GM23248 (cell line): ENCODE data around the gene LYRM2. TPM values are rescaled to one million over a fixed set of nuclear protein-coding genes. Genes with fewer than 3 reads are reported as not detected.

Experiments
- DNase-seq: peaks from one replicate; pipeline ENCODE4 v3.0.0-alpha.2; 2015
- H2AFZ ChIP-seq: fragments of 200-600 bp; sonication (generic); 2 replicates; pipeline ENCODE4 v1.6.1; 2016; ENCODE audit warnings: antibody characterized with exemption
- H3F3A ChIP-seq: fragments of 200-600 bp; sonication (generic); 2 replicates; pipeline ENCODE4 v1.6.1; 2016; ENCODE audit warnings: mild to moderate bottlenecking, antibody characterized with exemption, mixed run types; ENCODE audit not compliant: insufficient read depth
- H3K27ac ChIP-seq: fragments of 200-600 bp; sonication (generic); 2 replicates; pipeline ENCODE4 v1.5.1; 2016; ENCODE audit warnings: mild to moderate bottlenecking
- H3K27me3 ChIP-seq: fragments of 200-600 bp; sonication (generic); replicated peaks from 2 replicates; pipeline ENCODE4 v1.6.1; 2016; ENCODE audit warnings: mild to moderate bottlenecking; ENCODE audit not compliant: insufficient read depth
- H3K36me3 ChIP-seq: fragments of 200-600 bp; sonication (generic); 2 replicates; pipeline ENCODE4 v1.6.1; 2016; ENCODE audit warnings: low read depth, mild to moderate bottlenecking
- H3K4me1 ChIP-seq: fragments of 200-600 bp; sonication (generic); 2 replicates; pipeline ENCODE4 v1.6.1; 2016; ENCODE audit warnings: mild to moderate bottlenecking; ENCODE audit not compliant: insufficient read depth
- H3K4me2 ChIP-seq: fragments of 200-600 bp; sonication (generic); one replicate; pipeline ENCODE4 v1.6.1; 2016; ENCODE audit warnings: mild to moderate bottlenecking; ENCODE audit not compliant: unreplicated experiment
- H3K4me3 ChIP-seq: fragments of 200-600 bp; sonication (generic); 2 replicates; pipeline ENCODE4 v1.5.1; 2016; ENCODE audit warnings: mild to moderate bottlenecking
- H3K79me2 ChIP-seq: fragments of 200-600 bp; sonication (generic); 2 replicates; pipeline ENCODE4 v1.6.1; 2016; ENCODE audit warnings: mild to moderate bottlenecking; ENCODE audit not compliant: insufficient read depth
- H3K9ac ChIP-seq: fragments of 200-600 bp; sonication (generic); 2 replicates; pipeline ENCODE4 v1.6.1; 2016; ENCODE audit warnings: mild to moderate bottlenecking
- H3K9me2 ChIP-seq: fragments of 200-600 bp; sonication (generic); 2 replicates; pipeline ENCODE4 v1.6.1; 2016; ENCODE audit warnings: mixed run types, mild to moderate bottlenecking, moderate library complexity; ENCODE audit not compliant: insufficient read depth
- H3K9me3 ChIP-seq: fragments of 200-600 bp; sonication (generic); one replicate; pipeline ENCODE4 v1.6.1; 2017; ENCODE audit warnings: low read depth
- H4K20me1 ChIP-seq: fragments of 200-600 bp; sonication (generic); 2 replicates; pipeline ENCODE4 v1.6.0; 2016; ENCODE audit not compliant: insufficient read depth
- EZH2 ChIP-seq: fragments of 200-600 bp; sonication (generic); IDR thresholded peaks from 2 replicates; pipeline ENCODE4 v1.6.1; 2018; ENCODE audit warnings: antibody characterized with exemption, mild to moderate bottlenecking; ENCODE audit not compliant: insufficient read depth, poor library complexity, severe bottlenecking
- EZH2phosphoT487 ChIP-seq: fragments of 200-600 bp; sonication (generic); IDR thresholded peaks from 2 replicates; pipeline ENCODE4 v1.6.1; 2018; ENCODE audit warnings: antibody characterized with exemption, moderate library complexity, mild to moderate bottlenecking, low read depth; ENCODE audit not compliant: insufficient read depth
- WGBS, 2 experiments: methylation state at CpG; one replicate each; pipeline ENCODE4 v1.1.6; 2015 to 2017; ENCODE audit warnings: low lambda C conversion rate in 2 of 2, low coverage in 1 of 2; ENCODE audit errors: missing lambda C conversion rate in 2 of 2; 5-methylcytosine and 5-hydroxymethylcytosine counted together
- in situ Hi-C: fragments of 300-500 bp; cut with MboI; formaldehyde crosslinking; loops from 2 replicates; pipeline ENCODE4 v1.15.0; 2020
- polyA plus RNA-seq: library from polyadenylated mRNA; unstranded; fragments of >200 nt; fragmentation: Nextera tagmentation; extraction: Ambion mirVana; gene quantifications from 2 replicates; pipeline ENCODE4 v1.2.1, GENCODE V29; 2016
- total RNA-seq: library from RNA; depleted of rRNA; stranded (reverse); fragments of >200 nt; shearing (Covaris generic); gene quantifications from 2 replicates; pipeline ENCODE4 v1.2.3, GENCODE V29; 2014

Gene LYRM2
- total and polyA plus RNA-seq, 2 experiments from 2014 or later = 30.6 to 69.5 TPM

DNA sequence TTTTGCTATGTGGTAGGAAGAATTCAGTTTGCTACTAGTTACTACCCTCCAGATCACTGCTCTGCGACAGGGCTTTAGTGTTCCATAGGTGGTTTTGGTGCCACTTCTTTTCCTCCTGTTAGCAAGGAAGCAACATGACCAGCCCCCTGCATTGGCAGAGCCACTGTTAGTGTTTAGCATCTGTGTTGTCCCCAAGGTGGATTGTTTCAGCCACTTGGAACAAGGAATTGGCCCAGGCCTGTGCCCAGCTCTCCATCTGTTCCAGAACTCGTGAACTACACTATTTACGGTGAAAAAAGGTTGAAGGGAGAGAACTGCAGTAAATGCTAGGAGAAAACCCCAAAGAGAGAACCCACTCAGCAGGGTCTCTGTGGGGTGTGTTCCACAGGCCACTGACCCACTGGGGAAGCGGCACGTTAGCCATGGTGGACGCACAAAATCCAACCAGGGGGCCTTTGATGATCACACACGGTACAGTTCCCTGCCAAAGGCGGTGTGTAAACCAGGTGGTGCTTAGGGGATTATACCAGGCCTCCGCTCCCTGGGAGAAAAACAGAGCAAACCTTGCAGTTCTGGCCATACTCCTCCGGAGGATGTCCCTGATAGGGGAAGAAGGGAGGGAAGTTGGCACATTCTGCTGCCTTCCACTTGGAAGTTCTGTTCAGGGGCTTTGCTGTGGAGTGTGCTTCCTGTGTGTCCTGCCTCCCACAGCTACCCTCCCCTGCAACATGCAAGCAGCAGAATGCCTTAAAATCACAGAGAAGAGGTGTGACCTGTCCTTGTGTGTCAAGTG lies 72.3 kb downstream of the LYRM2 start:
- Histone ChIP-seq H3F3A (no peaks in the 10 kb centered on the region), H3K9ac (no peak overlapping the region), H3K4me3 (no peak overlapping the region), H3K27ac (no peak overlapping the region), H3K4me1 (no peaks in the 10 kb centered on the region), H3K4me2 (no peak overlapping the region), H2AFZ (no peak overlapping the region), H4K20me1 (no peaks in the 10 kb centered on the region), H3K9me3 (no peaks in the 10 kb centered on the region), H3K36me3 (no peaks in the 10 kb centered on the region), H3K9me2 (no peaks in the 10 kb centered on the region), H3K27me3 (peaks cover 20% of the 10 kb centered on the region), H3K79me2 (no peaks in the 10 kb centered on the region)
- TF ChIP-seq EZH2 (no peak), EZH2phosphoT487 (no peak)
- in situ Hi-C loops = no loop called here
- 70 to 73% methylated on average over 10 of the region's 10 CpGs for WGBS, 2 experiments
- no peak for DNase-seq

DNA sequence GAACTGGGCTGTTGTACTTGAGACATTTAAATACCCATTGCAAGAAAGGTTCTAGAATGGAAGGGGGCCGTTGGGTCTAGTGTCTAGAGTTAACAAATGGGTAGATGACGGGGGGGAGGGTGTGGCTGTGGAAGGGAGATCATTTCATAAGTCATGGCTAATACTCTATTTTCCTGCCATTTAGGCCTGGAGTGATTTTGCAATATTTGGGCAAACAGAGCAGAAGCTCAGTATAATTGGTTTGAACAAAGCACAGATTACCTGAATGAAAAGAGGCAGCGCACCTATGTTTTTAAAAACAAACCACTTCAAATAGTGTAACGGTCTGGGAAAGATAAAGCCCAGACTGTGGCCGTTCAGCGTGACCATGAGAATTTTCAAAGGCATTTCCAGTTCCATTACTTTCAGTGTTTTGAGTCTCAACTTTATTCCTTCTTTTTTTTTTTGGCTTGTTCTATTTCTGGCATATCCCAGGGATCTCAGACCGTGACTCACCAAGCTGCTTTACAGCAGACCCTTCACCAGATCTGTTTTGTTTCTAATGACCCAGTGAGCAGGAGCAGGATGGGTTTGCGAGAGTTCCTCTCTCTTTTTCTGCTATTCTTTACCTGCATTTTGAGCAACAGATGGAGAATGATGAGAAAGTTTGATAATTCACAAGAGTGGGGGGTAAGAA lies 73.7 kb downstream of the LYRM2 start:
- H3K4me1 ChIP-seq = no peaks in the 10 kb centered on the region
- H3K9ac ChIP-seq = no peak overlapping the region
- H3F3A ChIP-seq = no peaks in the 10 kb centered on the region
- in situ Hi-C loops = no loop called here
- H3K9me3 ChIP-seq = no peaks in the 10 kb centered on the region
- TF ChIP-seq EZH2 (no peak), EZH2phosphoT487 (no peak)
- H3K4me3 ChIP-seq = no peak overlapping the region
- no peak overlapping the region for H3K4me2 ChIP-seq
- H3K9me2 ChIP-seq = no peaks in the 10 kb centered on the region
- 37% methylated on average over 8 of the region's 8 CpGs for WGBS, 2 experiments
- H3K79me2 ChIP-seq = no peaks in the 10 kb centered on the region
- no peak overlapping the region for H2AFZ ChIP-seq
- H3K27ac ChIP-seq = no peak overlapping the region
- peaks cover 20% of the 10 kb centered on the region for H3K27me3 ChIP-seq
- no peaks in the 10 kb centered on the region for H4K20me1 ChIP-seq
- no peak for DNase-seq
- H3K36me3 ChIP-seq = no peaks in the 10 kb centered on the region

- H3K4me2 ChIP-seq = no peak overlapping the region
- no peaks in the 10 kb centered on the region for H3K9me3 ChIP-seq
- TF ChIP-seq EZH2phosphoT487 (no peak), EZH2 (no peak)
- H3K4me1 ChIP-seq = no peaks in the 10 kb centered on the region
- no peak overlapping the region for H3K27ac ChIP-seq
- H3K9ac ChIP-seq = no peak overlapping the region
- in situ Hi-C loops = no loop called here
- H3K36me3 ChIP-seq = no peaks in the 10 kb centered on the region
- WGBS, 2 experiments = 70 to 79% methylated on average over 1 of the region's 1 CpG
- H3K27me3 ChIP-seq = peaks cover 20% of the 10 kb centered on the region
- no peaks in the 10 kb centered on the region for H3K9me2 ChIP-seq
- no peaks in the 10 kb centered on the region for H4K20me1 ChIP-seq
- no peak overlapping the region for H2AFZ ChIP-seq
- DNase-seq = no peak
- no peaks in the 10 kb centered on the region for H3F3A ChIP-seq
- no peaks in the 10 kb centered on the region for H3K79me2 ChIP-seq
- no peak overlapping the region for H3K4me3 ChIP-seq
These were observed 74.7 kb downstream of the LYRM2 start for GRCh38 chr6:89563866-89564265.

GRCh38 chr6:89562093-89562973 lies 76.2 kb downstream of the LYRM2 start:
- Histone ChIP-seq H3K36me3 (no peaks in the 10 kb centered on the region), H2AFZ (no peak overlapping the region), H3K9ac (no peak overlapping the region), H3K79me2 (no peaks in the 10 kb centered on the region), H3K4me3 (no peak overlapping the region), H3K27me3 (peaks cover 20% of the 10 kb centered on the region), H3K27ac (no peak overlapping the region), H3K4me2 (no peak overlapping the region), H3K9me2 (no peaks in the 10 kb centered on the region), H3F3A (no peaks in the 10 kb centered on the region), H3K9me3 (no peaks in the 10 kb centered on the region), H4K20me1 (no peaks in the 10 kb centered on the region), H3K4me1 (no peaks in the 10 kb centered on the region)
- WGBS, 2 experiments = 4 to 9% methylated on average over 21 of the region's 21 CpGs
- TF ChIP-seq EZH2phosphoT487 (no peak), EZH2 (no peak)
- DNase-seq = peak; percentile 15
- in situ Hi-C loops = no loop called here
